Thoracic aorta (tissue), 2 donors: ENCODE measurements around the gene C1QL2. TPM values are rescaled to one million over a fixed set of nuclear protein-coding genes. Genes with fewer than 3 reads are reported as not detected.

Source experiments
- ATAC-seq: fragments of 150-250 bp; one replicate; pipeline ENCODE4 v1.8.0; 2017; ENCODE audit warnings: low read depth; ENCODE audit not compliant: insufficient number of reproducible peaks, low FRiP score
- DNase-seq: peaks from one replicate; pipeline ENCODE4 v3.0.0-alpha.2; 2020; ENCODE audit warnings: low spot score
- H3K27ac ChIP-seq, 2 donors: fragments of 200-600 bp; sonication (generic); 1 replicate in 1 of 2; 2 replicates in 1 of 2; pipeline ENCODE4 v1.5.1; 2016; ENCODE audit warnings: mild to moderate bottlenecking in 2 of 2, moderate library complexity in 2 of 2
- H3K27me3 ChIP-seq: fragments of 200-600 bp; sonication (generic); replicated peaks from 2 replicates; pipeline ENCODE4 v1.6.0; 2016; ENCODE audit warnings: mild to moderate bottlenecking; ENCODE audit not compliant: insufficient read depth
- H3K36me3 ChIP-seq: fragments of 200-600 bp; sonication (generic); one replicate; pipeline ENCODE4 v1.5.1; 2016
- H3K4me1 ChIP-seq, 2 donors: fragments of 200-600 bp; sonication (generic); 1 replicate in 1 of 2; 2 replicates in 1 of 2; pipeline versions ENCODE4 v1.5.1 to v1.6.0; 2016; ENCODE audit warnings: low read depth in 2 of 2, mild to moderate bottlenecking in 1 of 2; ENCODE audit not compliant: control insufficient read depth in 1 of 2
- H3K4me3 ChIP-seq: fragments of 200-600 bp; sonication (generic); 2 replicates; pipeline ENCODE4 v1.5.1; 2016; ENCODE audit warnings: mild to moderate bottlenecking
- H3K9me3 ChIP-seq: fragments of 200-600 bp; sonication (generic); 2 replicates; pipeline ENCODE4 v1.5.1; 2016
- total RNA-seq, 2 donors: library from RNA; depleted of rRNA; stranded (reverse); fragments of >200 nt; gene quantifications; one replicate each; pipeline versions ENCODE4 v1.1.0 to v1.2.3, GENCODE V29; 2016
- TF ChIP-seq, protein P1 (sequence below): fragments of 200-600 bp; sonication (generic); IDR thresholded peaks from one replicate; pipeline ENCODE4 v1.5.1; 2019; ENCODE audit warnings: antibody characterized with exemption

Gene C1QL2
- total RNA-seq, 2 donors from 2014 or later = not detected

DNA sequence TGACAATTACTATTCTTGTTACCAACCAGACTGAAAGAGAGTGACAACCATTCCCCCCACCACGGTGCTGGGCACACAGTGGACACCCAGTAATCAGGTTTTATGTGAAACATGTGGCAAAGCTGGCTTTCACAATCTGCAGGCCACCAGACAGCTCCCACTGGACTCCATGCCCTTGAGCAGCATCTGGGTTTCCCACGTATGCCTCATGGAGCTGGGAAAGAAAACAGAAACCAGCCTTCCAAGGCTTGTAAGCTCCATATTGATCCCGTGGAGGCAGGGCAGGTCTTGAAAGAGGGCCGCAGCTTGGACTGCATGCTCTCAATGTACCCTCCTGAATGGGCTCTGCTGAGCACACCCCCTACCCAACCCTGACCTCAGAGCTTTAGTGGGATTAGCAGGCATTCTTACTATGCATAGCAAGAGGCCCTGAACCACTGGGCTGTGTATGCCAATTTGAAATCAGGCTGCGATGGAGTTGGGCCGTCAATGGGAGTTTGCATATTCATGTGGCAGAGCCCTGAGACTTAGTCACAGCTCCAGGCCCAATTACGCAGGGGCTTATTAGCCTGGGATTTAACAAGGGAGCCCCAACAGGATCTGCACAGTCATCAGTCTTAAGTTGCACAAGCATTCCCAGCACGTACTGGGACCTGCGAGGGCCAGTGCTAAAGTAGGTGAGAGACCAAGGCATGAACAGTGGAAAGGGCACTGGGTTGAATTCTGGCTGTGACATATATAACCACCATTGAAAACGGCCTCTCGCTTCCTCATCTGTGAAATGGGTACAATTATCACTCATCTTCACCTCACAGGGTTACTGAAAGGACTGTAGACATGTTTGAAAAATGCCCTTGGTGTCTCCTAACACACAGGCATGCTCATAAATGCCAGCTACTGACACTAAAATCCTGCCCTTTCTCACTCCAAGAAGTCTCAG is 10.5 kb downstream of the C1QL2 start:
- TF ChIP-seq, protein P1, sequence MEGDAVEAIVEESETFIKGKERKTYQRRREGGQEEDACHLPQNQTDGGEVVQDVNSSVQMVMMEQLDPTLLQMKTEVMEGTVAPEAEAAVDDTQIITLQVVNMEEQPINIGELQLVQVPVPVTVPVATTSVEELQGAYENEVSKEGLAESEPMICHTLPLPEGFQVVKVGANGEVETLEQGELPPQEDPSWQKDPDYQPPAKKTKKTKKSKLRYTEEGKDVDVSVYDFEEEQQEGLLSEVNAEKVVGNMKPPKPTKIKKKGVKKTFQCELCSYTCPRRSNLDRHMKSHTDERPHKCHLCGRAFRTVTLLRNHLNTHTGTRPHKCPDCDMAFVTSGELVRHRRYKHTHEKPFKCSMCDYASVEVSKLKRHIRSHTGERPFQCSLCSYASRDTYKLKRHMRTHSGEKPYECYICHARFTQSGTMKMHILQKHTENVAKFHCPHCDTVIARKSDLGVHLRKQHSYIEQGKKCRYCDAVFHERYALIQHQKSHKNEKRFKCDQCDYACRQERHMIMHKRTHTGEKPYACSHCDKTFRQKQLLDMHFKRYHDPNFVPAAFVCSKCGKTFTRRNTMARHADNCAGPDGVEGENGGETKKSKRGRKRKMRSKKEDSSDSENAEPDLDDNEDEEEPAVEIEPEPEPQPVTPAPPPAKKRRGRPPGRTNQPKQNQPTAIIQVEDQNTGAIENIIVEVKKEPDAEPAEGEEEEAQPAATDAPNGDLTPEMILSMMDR = no peak
- H3K36me3 ChIP-seq = no peaks in the 10 kb centered on the region
- no peaks in the 10 kb centered on the region for H3K9me3 ChIP-seq
- ATAC-seq = no peak
- DNase-seq = no peak
- H3K4me3 ChIP-seq = no peak overlapping the region
- H3K27ac ChIP-seq = no peak overlapping the region
- no peaks in the 10 kb centered on the region for H3K4me1 ChIP-seq
- H3K27me3 ChIP-seq = no peaks in the 10 kb centered on the region

DNA sequence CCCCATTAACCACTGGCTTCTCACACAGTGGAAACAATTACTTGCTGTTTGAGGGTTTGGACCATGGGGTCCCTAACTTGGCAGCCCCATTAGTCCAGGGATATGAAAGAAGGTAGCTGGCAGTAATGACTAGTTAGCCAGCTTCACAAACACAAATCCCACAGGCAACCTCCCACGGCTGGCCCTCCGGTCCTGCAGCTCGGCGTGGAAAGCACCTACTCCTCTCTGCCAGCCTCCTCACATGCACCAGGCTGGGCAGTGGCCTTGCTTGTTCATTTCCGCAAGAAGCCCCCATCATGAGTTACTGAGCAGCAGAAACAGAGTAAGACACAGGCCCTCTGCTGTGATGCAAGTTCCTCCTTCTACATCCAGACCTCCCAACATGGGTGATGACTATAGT is 13.7 kb downstream of the C1QL2 start:
- Histone ChIP-seq H3K4me1 (no peaks in the 10 kb centered on the region), H3K9me3 (no peaks in the 10 kb centered on the region), H3K27me3 (no peaks in the 10 kb centered on the region), H3K4me3 (no peak overlapping the region), H3K27ac (no peak overlapping the region), H3K36me3 (no peaks in the 10 kb centered on the region)
- TF ChIP-seq, protein P1 = no peak
- no peak for ATAC-seq
- no peak for DNase-seq

DNA sequence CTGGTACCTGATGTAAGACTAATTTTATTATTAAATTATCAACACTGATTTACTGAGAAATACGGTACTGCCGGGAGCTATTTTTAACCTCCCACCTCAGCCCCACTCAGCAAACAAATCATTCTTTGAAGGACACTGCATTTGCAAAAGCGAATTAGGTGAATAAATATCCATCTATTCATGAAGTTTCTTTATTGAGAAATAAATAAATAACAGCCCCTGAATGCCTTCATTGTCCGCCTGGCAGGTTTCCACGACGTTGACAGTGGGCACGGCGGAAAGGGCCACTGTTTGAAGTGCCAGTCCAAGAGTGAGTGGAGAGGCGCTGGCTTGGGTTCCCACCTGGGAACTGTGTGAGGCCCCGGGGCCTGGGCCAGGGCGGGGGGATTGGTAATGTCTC is 15.7 kb downstream of the C1QL2 start:
- Histone ChIP-seq H3K36me3 (no peaks in the 10 kb centered on the region), H3K27me3 (no peaks in the 10 kb centered on the region), H3K27ac (no peak overlapping the region), H3K4me1 (no peaks in the 10 kb centered on the region), H3K4me3 (no peak overlapping the region), H3K9me3 (no peaks in the 10 kb centered on the region)
- ATAC-seq (no peak), DNase-seq (no peak)
- TF ChIP-seq, protein P1 = no peak

DNA sequence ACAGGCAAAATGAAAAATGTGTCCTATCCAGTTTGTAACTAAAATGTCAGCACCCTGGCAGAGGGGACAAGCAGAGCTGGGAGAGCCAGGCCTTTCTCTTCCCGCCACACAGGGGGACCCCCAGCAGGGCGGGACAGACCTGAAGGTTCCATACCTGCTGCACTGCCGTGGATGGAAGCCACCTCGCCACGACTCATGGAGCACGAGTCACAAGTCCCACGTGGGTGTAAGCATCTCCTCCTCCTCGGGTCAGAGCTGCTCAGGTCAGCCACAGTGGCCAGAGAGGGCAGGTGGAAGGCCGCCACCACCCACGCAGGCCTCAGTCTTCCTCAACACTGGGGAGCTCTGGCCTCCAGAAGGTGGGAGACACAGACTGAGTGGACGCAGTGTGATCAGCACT is 21.0 kb downstream of the C1QL2 start:
- TF ChIP-seq, protein P1 = no peak
- no peak overlapping the region for H3K4me3 ChIP-seq
- H3K4me1 ChIP-seq = no peaks in the 10 kb centered on the region
- DNase-seq (no peak), ATAC-seq (no peak)
- no peak overlapping the region for H3K27ac ChIP-seq
- H3K27me3 ChIP-seq = no peaks in the 10 kb centered on the region
- no peaks in the 10 kb centered on the region for H3K36me3 ChIP-seq
- H3K9me3 ChIP-seq = no peaks in the 10 kb centered on the region

DNA sequence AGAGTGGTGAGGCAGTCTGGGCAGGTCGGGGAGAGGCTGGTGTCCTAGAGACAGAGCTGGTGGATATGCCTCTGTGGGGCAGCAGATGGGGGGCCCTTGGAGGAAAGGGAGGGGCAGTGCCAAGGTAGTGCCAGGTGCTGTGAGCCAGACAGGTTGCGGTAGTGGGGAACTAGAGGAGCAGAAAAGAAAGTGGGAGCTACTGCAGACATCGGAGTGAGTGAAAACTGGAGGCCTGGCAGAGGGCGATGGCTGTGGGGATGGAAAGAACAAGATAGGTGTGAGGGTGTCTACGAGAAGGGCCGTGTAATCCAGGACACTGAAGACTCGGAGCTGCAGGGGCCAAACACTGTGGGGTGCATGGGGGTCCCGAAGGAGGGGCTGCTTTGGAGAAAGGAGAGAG is 21.7 kb downstream of the C1QL2 start:
- TF ChIP-seq, protein P1 = no peak
- ATAC-seq = no peak
- H3K27me3 ChIP-seq = no peaks in the 10 kb centered on the region

More for the DNA sequence above, 21.7 kb downstream of the C1QL2 start:
- H3K27ac ChIP-seq = no peak overlapping the region
- no peaks in the 10 kb centered on the region for H3K36me3 ChIP-seq
- no peak overlapping the region for H3K4me3 ChIP-seq
- H3K9me3 ChIP-seq = no peaks in the 10 kb centered on the region
- H3K4me1 ChIP-seq = no peaks in the 10 kb centered on the region
- DNase-seq = no peak
